GM12878 (cell line): Measurements from ENCODE around the gene ABHD12B. TPM values are rescaled to one million over a fixed set of nuclear protein-coding genes. Genes with fewer than 3 reads are reported as not detected.

Experiments used
- ATAC-seq: fragments of 200-7000 bp; cut with Tn5 transposase; 3 replicates; pipeline ENCODE4 v1.9.1; 2020; ENCODE audit warnings: mild to moderate bottlenecking, moderate library complexity
- BruUV-seq: library from RNA; stranded (reverse); fragments of 400-500 nt; replicated peaks from 2 replicates; lab custom pipeline; 2021; lab: Mats Ljungman, UMichigan
- CTCF ChIA-PET: fragments of 300-600 bp; sonication (Branson Sonifier 250); formaldehyde crosslinking; extraction: SDS; loops from one replicate; lab custom pipeline; 2021; ENCODE audit warnings: inconsistent platforms; lab: Yijun Ruan, JAX
- POLR2A ChIA-PET: fragments of 350-600 bp; formaldehyde crosslinking; extraction: SDS; loops from one replicate; lab custom pipeline; 2021; ENCODE audit warnings: inconsistent platforms; lab: Charles Lee
- RAD21 ChIA-PET: fragments of 300-600 bp; sonication (Branson Sonifier 250); formaldehyde crosslinking; loops from one replicate; lab custom pipeline; 2023; ENCODE audit warnings: antibody characterized with exemption; ENCODE audit not compliant: unreplicated experiment; lab: Charles Lee
- SMC1A ChIA-PET: fragments of 300-600 bp; sonication (Branson Sonifier 250); formaldehyde crosslinking; loops from one replicate; lab custom pipeline; 2023; ENCODE audit not compliant: unreplicated experiment, uncharacterized antibody; lab: Charles Lee
- DNase-seq: peaks from one replicate; pipeline ENCODE4 v3.0.0-alpha.2; 2011; ENCODE audit warnings: low read depth, low spot score
- FAIRE-seq: peaks from 3 replicates; lab custom pipeline; 2011; peaks lifted over from hg19 to GRCh38; lab: Jason Lieb, UNC
- H2AFZ ChIP-seq: 2 replicates; pipeline ENCODE4 v1.6.0; 2011; ENCODE audit warnings: low read depth, low read length, control low read depth; ENCODE audit not compliant: control insufficient read depth
- H3K27ac ChIP-seq: 2 replicates; pipeline ENCODE4 v1.5.1; 2011; ENCODE audit warnings: control low read depth; ENCODE audit not compliant: control insufficient read depth, insufficient read depth
- H3K27me3 ChIP-seq, 2 experiments: replicated peaks in 1 of 2; 2 replicates each; pipeline versions ENCODE4 v1.6.0 to v1.6.1; 2011; ENCODE audit warnings: low read length in 1 of 2; ENCODE audit not compliant: control insufficient read depth in 2 of 2, insufficient read depth in 2 of 2
- H3K36me3 ChIP-seq, 2 experiments: 2 replicates each; pipeline ENCODE4 v1.5.1; 2011; ENCODE audit warnings: low read length in 1 of 2; ENCODE audit not compliant: control insufficient read depth in 2 of 2, insufficient read depth in 2 of 2
- H3K4me1 ChIP-seq: 2 replicates; pipeline ENCODE4 v1.6.1; 2011; ENCODE audit warnings: mild to moderate bottlenecking, low read length, moderate library complexity, mixed read lengths; ENCODE audit not compliant: control insufficient read depth, insufficient read depth
- H3K4me2 ChIP-seq: 2 replicates; pipeline ENCODE4 v1.6.0; 2011; ENCODE audit warnings: control low read depth; ENCODE audit not compliant: control insufficient read depth, insufficient read depth
- H3K4me3 ChIP-seq: fragments of 200-600 bp; sonication (generic); 2 replicates; pipeline ENCODE4 v1.5.1; 2016
- H3K79me2 ChIP-seq: 2 replicates; pipeline ENCODE4 v1.6.0; 2011; ENCODE audit warnings: low read length; ENCODE audit not compliant: control insufficient read depth, insufficient read depth
- H3K9ac ChIP-seq: 2 replicates; pipeline ENCODE4 v1.8.0; 2011; ENCODE audit warnings: low read length, control low read depth, mixed read lengths; ENCODE audit not compliant: control insufficient read depth, insufficient read depth
- H3K9me3 ChIP-seq: replicated peaks from 3 replicates; pipeline ENCODE4 v1.5.1; 2011; ENCODE audit warnings: mild to moderate bottlenecking, low read length; ENCODE audit not compliant: control insufficient read depth, insufficient read depth
- H4K20me1 ChIP-seq: 2 replicates; pipeline ENCODE4 v1.6.0; 2011; ENCODE audit not compliant: control insufficient read depth, insufficient read depth
- BCL11A ChIP-seq: IDR thresholded peaks from 2 replicates; pipeline ENCODE4 v1.6.1; 2011; ENCODE audit warnings: low read depth, low read length
- CBX5 ChIP-seq: sonication (generic); IDR thresholded peaks from 2 replicates; pipeline ENCODE4 v1.6.1; 2016; ENCODE audit warnings: low read depth, moderate library complexity, mild to moderate bottlenecking, inconsistent platforms
- CREM ChIP-seq: IDR thresholded peaks from 2 replicates; pipeline ENCODE4 v1.6.1; 2014; ENCODE audit warnings: antibody characterized with exemption, low read depth
- HDAC2 ChIP-seq: fragments of 200-600 bp; sonication (generic); IDR thresholded peaks from 2 replicates; pipeline ENCODE4 v1.6.1; 2017
- HDAC6 ChIP-seq: fragments of 200-600 bp; sonication (generic); IDR thresholded peaks from one replicate; pipeline ENCODE4 v1.8.0; 2017; ENCODE audit warnings: antibody characterized with exemption; ENCODE audit not compliant: unreplicated experiment
- NFYB ChIP-seq: IDR thresholded peaks from 2 replicates; pipeline ENCODE4 v1.6.1; 2011; ENCODE audit warnings: low read depth, mild to moderate bottlenecking, low read length, improper control_type of control experiment, moderate library complexity; ENCODE audit not compliant: insufficient read depth
- NR2C2 ChIP-seq: IDR thresholded peaks from 2 replicates; pipeline ENCODE4 v1.6.1; 2011; ENCODE audit warnings: borderline replicate concordance, low read depth; ENCODE audit not compliant: control insufficient read depth, insufficient read length
- POLR2AphosphoS2 ChIP-seq: IDR thresholded peaks from 2 replicates; pipeline ENCODE4 v1.6.1; 2011; ENCODE audit warnings: low read depth, mild to moderate bottlenecking, low read length, improper control_type of control experiment, moderate library complexity
- POU2F2 ChIP-seq: IDR thresholded peaks from 3 replicates; pipeline ENCODE4 v1.6.1; 2011; ENCODE audit warnings: low read depth, mild to moderate bottlenecking, low read length, borderline replicate concordance
- RUNX3 ChIP-seq: IDR thresholded peaks from 2 replicates; pipeline ENCODE4 v1.6.1; 2012; ENCODE audit warnings: low read length, inconsistent platforms
- SREBF1 ChIP-seq: IDR thresholded peaks from 2 replicates; pipeline ENCODE4 v1.6.1; 2012; ENCODE audit warnings: mild to moderate bottlenecking, low read length
- TCF7 ChIP-seq: IDR thresholded peaks from 2 replicates; pipeline ENCODE4 v1.6.1; 2014; ENCODE audit warnings: antibody characterized with exemption, borderline replicate concordance
- WGBS: methylation state at CpG from one replicate; pipeline ENCODE4 v1.1.6; 2016; ENCODE audit warnings: low lambda C conversion rate; ENCODE audit not compliant: insufficient replicate concordance, insufficient coverage; ENCODE audit errors: missing lambda C conversion rate; 5-methylcytosine and 5-hydroxymethylcytosine counted together
- in situ Hi-C: fragments of 300-500 bp; cut with MboI; formaldehyde crosslinking; loops from 9 replicates; pipeline ENCODE4 v1.14.3; 2018; ENCODE audit warnings: mixed read lengths
- intact Hi-C: fragments of 100-400 bp; cut with micrococcal nuclease; formaldehyde crosslinking; loops from one replicate; pipeline ENCODE4 v1.14.2; 2022; ENCODE audit not compliant: unreplicated experiment
- polyA plus RNA-seq, 11 experiments: library from polyadenylated mRNA; depleted of rRNA in 4 of 11; unstranded in 6 of 11; stranded (reverse) in 5 of 11; fragments of >200 nt; fragmentation: Nextera tagmentation in 4 of 11; fragmentation: Illumina TruSeq in 1 of 11; extraction: Ambion mirVana in 4 of 11; extraction: Trizol in 1 of 11; gene quantifications; 1 replicate in 1 of 11; 2 replicates in 10 of 11; pipeline versions ENCODE4 v1.2.1 to v1.2.3, GENCODE V29; 2011 to 2016; ENCODE audit warnings: inconsistent platforms in 2 of 11, missing spikeins in 2 of 11, low read depth in 1 of 11
- total RNA-seq, 4 experiments: library from RNA; depleted of rRNA in 3 of 4; stranded (reverse); fragments of >200 nt in 3 of 4; fragmentation: Illumina TruSeq in 1 of 4; extraction: Trizol in 1 of 4; gene quantifications; 2 replicates each; pipeline versions ENCODE4 v1.2.1 to v1.2.3, GENCODE V29; 2013 to 2021
- TF ChIP-seq, protein P1 (sequence below): fragments of 450-650 bp; IDR thresholded peaks from 2 replicates; pipeline ENCODE4 v1.6.1; 2014; ENCODE audit warnings: mild to moderate bottlenecking

ABHD12B gene
- total and polyA plus RNA-seq, 10 of the 15 experiments (the other 5 are each of a cell fraction or from before 2014, with no cell fraction given) = not detected

DNA sequence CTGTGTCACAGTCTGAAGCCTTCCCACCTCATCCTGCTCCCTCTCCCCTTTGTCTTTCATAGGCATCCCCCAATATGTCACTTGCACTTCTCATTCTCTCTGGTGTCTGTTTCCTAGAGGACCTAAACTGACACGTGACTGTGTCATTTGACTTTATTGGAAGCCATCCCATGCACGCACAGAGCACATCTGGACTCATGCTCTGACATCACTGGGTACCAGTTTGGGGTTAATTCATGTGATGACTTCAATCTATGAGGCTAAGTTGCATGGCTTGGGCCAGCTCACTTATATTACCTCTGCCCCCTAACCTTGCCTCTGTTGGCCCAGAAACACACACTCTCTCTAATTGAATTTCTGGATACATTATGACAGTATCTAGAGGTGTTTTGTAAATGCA is 51.0 kb downstream of the ABHD12B start:
- CTCF ChIA-PET = no interaction called here
- H3K9ac ChIP-seq = no peak overlapping the region
- H3K27ac ChIP-seq = no peak overlapping the region
- H3K4me2 ChIP-seq = no peak overlapping the region
- POLR2A ChIA-PET = no interaction called here
- no peak for DNase-seq
- BruUV-seq = no TSS peak
- H3K9me3 ChIP-seq = no peaks in the 10 kb centered on the region; the same call in 2 of the 3 replicates
- H3K4me3 ChIP-seq = no peak overlapping the region
- 2% methylated on average over 2 of the region's 2 CpGs for WGBS
- in situ Hi-C loops = no loop called here
- no peaks in the 10 kb centered on the region for H3K79me2 ChIP-seq
- intact Hi-C loops = no loop called here
- no peaks in the 10 kb centered on the region for H3K4me1 ChIP-seq
- no peaks in the 10 kb centered on the region for H3K36me3 ChIP-seq
- no peak for ATAC-seq
- H2AFZ ChIP-seq = no peak overlapping the region
- TF ChIP-seq, protein P1, sequence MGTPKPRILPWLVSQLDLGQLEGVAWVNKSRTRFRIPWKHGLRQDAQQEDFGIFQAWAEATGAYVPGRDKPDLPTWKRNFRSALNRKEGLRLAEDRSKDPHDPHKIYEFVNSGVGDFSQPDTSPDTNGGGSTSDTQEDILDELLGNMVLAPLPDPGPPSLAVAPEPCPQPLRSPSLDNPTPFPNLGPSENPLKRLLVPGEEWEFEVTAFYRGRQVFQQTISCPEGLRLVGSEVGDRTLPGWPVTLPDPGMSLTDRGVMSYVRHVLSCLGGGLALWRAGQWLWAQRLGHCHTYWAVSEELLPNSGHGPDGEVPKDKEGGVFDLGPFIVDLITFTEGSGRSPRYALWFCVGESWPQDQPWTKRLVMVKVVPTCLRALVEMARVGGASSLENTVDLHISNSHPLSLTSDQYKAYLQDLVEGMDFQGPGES = no peak
- SMC1A ChIA-PET = no interaction called here
- RAD21 ChIA-PET = no interaction called here
- H4K20me1 ChIP-seq = no peaks in the 10 kb centered on the region
- H3K27me3 ChIP-seq = no peaks in the 10 kb centered on the region
- FAIRE-seq = no peak

GRCh38 chr14:50924236-50924635 is 52.4 kb downstream of the ABHD12B start:
- H2AFZ ChIP-seq = no peak overlapping the region
- in situ Hi-C loops = no loop called here
- DNase-seq (no peak), ATAC-seq (no peak), FAIRE-seq (no peak)
- H3K4me3 ChIP-seq = no peak overlapping the region
- H4K20me1 ChIP-seq = no peaks in the 10 kb centered on the region
- H3K4me2 ChIP-seq = no peak overlapping the region
- H3K79me2 ChIP-seq = no peaks in the 10 kb centered on the region
- no peaks in the 10 kb centered on the region for H3K36me3 ChIP-seq
- no peak overlapping the region for H3K27ac ChIP-seq
- peaks cover 6% of the 10 kb centered on the region for H3K4me1 ChIP-seq
- SMC1A ChIA-PET = interaction anchor here (1.2 kb wide), 1 partner anchor 10 kb away, joined by 3 read pairs; no protein-coding TSS in a partner anchor
- H3K9me3 ChIP-seq = no peaks in the 10 kb centered on the region; the same call in 2 of the 3 replicates
- RAD21 ChIA-PET = no interaction called here
- POLR2A ChIA-PET = interaction anchor here (0.6 kb wide), 1 partner anchor 27 kb away, joined by 8 read pairs; no protein-coding TSS in a partner anchor
- CTCF ChIA-PET = no interaction called here
- BruUV-seq = no TSS peak
- intact Hi-C loops = no loop called here
- no peaks in the 10 kb centered on the region for H3K27me3 ChIP-seq
- 40% methylated on average over 6 of the region's 6 CpGs for WGBS
- H3K9ac ChIP-seq = no peak overlapping the region
- TF ChIP-seq HDAC6 (no peak), SREBF1 (no peak), CBX5 (no peak), CREM (no peak), HDAC2 (no peak), NFYB (no peak), TCF7 (no peak), BCL11A (no peak), NR2C2 (no peak), RUNX3 (no peak), POLR2AphosphoS2 (no peak), POU2F2 (no peak)
- TF ChIP-seq, protein P1 = no peak
